Tibial nerve (tissue), 4 donors: Measurements from ENCODE around the gene CHMP4B.

Source experiments
- CTCF ChIP-seq, 5 experiments: fragments of 200-600 bp in 3 of 5; fragments of 450-650 bp in 2 of 5; sonication (generic) in 3 of 5; IDR thresholded peaks; one replicate each; pipeline ENCODE4 v1.5.1; 2016 to 2019; ENCODE audit warnings: antibody characterized with exemption in 5 of 5, mild to moderate bottlenecking in 3 of 5, moderate library complexity in 2 of 5
- EP300 ChIP-seq, 2 donors: sonication (generic); formaldehyde crosslinking; IDR thresholded peaks; one replicate each; pipeline ENCODE4 v1.6.1; 2017; ENCODE audit warnings: antibody characterized with exemption in 2 of 2, mild to moderate bottlenecking in 1 of 2
- POLR2A ChIP-seq, 2 donors: fragments of 450-650 bp; IDR thresholded peaks; one replicate each; pipeline ENCODE4 v1.6.1; 2017; ENCODE audit warnings: antibody characterized with exemption in 2 of 2, mild to moderate bottlenecking in 2 of 2, moderate library complexity in 2 of 2

- no peak for TF ChIP-seq CTCF (IDR thresholded peaks at IDR 0.05)
- TF ChIP-seq POLR2A (IDR thresholded peaks at IDR 0.05), result no peak
- no peak for TF ChIP-seq EP300 (IDR thresholded peaks at IDR 0.05)
Measured at GRCh38 chr20:33882481-33882880, 71.3 kb downstream of the CHMP4B start.
